CD14-positive monocyte (primary cell): ENCODE measurements around the gene HOXA5. TPM values are rescaled to one million over a fixed set of nuclear protein-coding genes. Genes with fewer than 3 reads are reported as not detected.

Source experiments
- DNase-seq, 3 donors: peaks; one replicate each; pipeline ENCODE4 v3.0.0-alpha.2; 2011 to 2022
- H2AFZ ChIP-seq: 2 replicates; pipeline ENCODE4 v1.6.0; 2012; ENCODE audit warnings: mild to moderate bottlenecking, low read depth, low read length, inconsistent platforms; ENCODE audit not compliant: insufficient read depth, poor library complexity, severe bottlenecking
- H3K27ac ChIP-seq, 2 donors: 1 replicate in 1 of 2; 2 replicates in 1 of 2; pipeline ENCODE4 v1.5.1; 2012 to 2013; ENCODE audit warnings: low read length in 2 of 2, control low read depth in 1 of 2, inconsistent platforms in 1 of 2, low read depth in 1 of 2, mild to moderate bottlenecking in 1 of 2
- H3K27me3 ChIP-seq, 2 donors: one replicate each; pipeline versions ENCODE4 v1.6.0 to v1.6.1; 2011 to 2013; ENCODE audit warnings: low read length in 2 of 2; ENCODE audit not compliant: control insufficient read depth in 2 of 2, insufficient read depth in 2 of 2
- H3K36me3 ChIP-seq, 2 donors: replicated peaks in 1 of 2; 1 replicate in 1 of 2; 2 replicates in 1 of 2; pipeline versions ENCODE4 v1.5.1 to v1.6.1; 2012 to 2013; ENCODE audit warnings: low read length in 2 of 2, control low read depth in 1 of 2, inconsistent platforms in 1 of 2, mild to moderate bottlenecking in 1 of 2; ENCODE audit not compliant: insufficient read depth in 2 of 2, control insufficient read depth in 1 of 2
- H3K4me1 ChIP-seq, 2 donors: 1 replicate in 1 of 2; 2 replicates in 1 of 2; pipeline versions ENCODE4 v1.5.1 to v1.6.1; 2012 to 2013; ENCODE audit warnings: low read length in 2 of 2, control low read depth in 1 of 2, inconsistent platforms in 1 of 2, mild to moderate bottlenecking in 1 of 2, moderate library complexity in 1 of 2; ENCODE audit not compliant: insufficient read depth in 2 of 2, control insufficient read depth in 1 of 2
- H3K4me2 ChIP-seq: replicated peaks from 2 replicates; pipeline ENCODE3; 2012; ENCODE audit warnings: low read length, moderate library complexity, mild to moderate bottlenecking; ENCODE audit not compliant: poor library complexity, severe bottlenecking; ENCODE audit errors: extremely low read depth
- H3K4me3 ChIP-seq, 3 experiments: fragments of 200-600 bp in 1 of 3; sonication (generic) in 1 of 3; replicated peaks in 1 of 3; 1 replicate in 2 of 3; 2 replicates in 1 of 3; pipeline ENCODE4 v1.5.1; 2011 to 2013; ENCODE audit warnings: low read length in 3 of 3, mild to moderate bottlenecking in 3 of 3, control low read depth in 2 of 3, low read depth in 2 of 3, inconsistent platforms in 1 of 3, moderate library complexity in 1 of 3
- H3K79me2 ChIP-seq: 2 replicates; pipeline ENCODE4 v1.6.0; 2012; ENCODE audit warnings: mild to moderate bottlenecking, control low read depth, inconsistent platforms, low read length, moderate library complexity; ENCODE audit not compliant: insufficient read depth
- H3K9ac ChIP-seq: 2 replicates; pipeline ENCODE4 v1.6.0; 2017; ENCODE audit warnings: low read length, mild to moderate bottlenecking; ENCODE audit not compliant: insufficient read depth, poor library complexity, severe bottlenecking
- H3K9me3 ChIP-seq, 2 donors: replicated peaks in 1 of 2; 1 replicate in 1 of 2; 2 replicates in 1 of 2; pipeline versions ENCODE4 v1.5.1 to v1.6.1; 2012 to 2013; ENCODE audit warnings: low read length in 2 of 2, control low read depth in 1 of 2; ENCODE audit not compliant: control insufficient read depth in 1 of 2, insufficient read depth in 1 of 2
- H4K20me1 ChIP-seq: 2 replicates; pipeline ENCODE4 v1.6.0; 2012; ENCODE audit warnings: mild to moderate bottlenecking, low read length, control low read depth, moderate library complexity; ENCODE audit not compliant: insufficient read depth
- H3K27ac Mint-ChIP-seq, 7 donors: one replicate each; pipeline ENCODE4 v1.8.0; 2020; ENCODE audit warnings: mild to moderate bottlenecking in 7 of 7, mixed read lengths in 7 of 7, moderate library complexity in 6 of 7, inconsistent platforms in 2 of 7
- H3K27me3 Mint-ChIP-seq, 3 donors: one replicate each; pipeline ENCODE4 v1.8.0; 2021 to 2022; ENCODE audit warnings: low read depth in 3 of 3, mild to moderate bottlenecking in 3 of 3, mixed read lengths in 3 of 3, moderate library complexity in 3 of 3, inconsistent platforms in 1 of 3
- H3K36me3 Mint-ChIP-seq, 2 donors: one replicate each; pipeline ENCODE4 v1.8.0; 2020; ENCODE audit warnings: mixed read lengths in 2 of 2, inconsistent platforms in 1 of 2, mild to moderate bottlenecking in 1 of 2
- H3K4me1 Mint-ChIP-seq: one replicate; pipeline ENCODE4 v1.8.0; 2020; ENCODE audit warnings: mild to moderate bottlenecking, mixed read lengths
- H3K4me3 Mint-ChIP-seq, 2 donors: one replicate each; pipeline ENCODE4 v1.8.0; 2020; ENCODE audit warnings: mild to moderate bottlenecking in 2 of 2, mixed read lengths in 2 of 2, moderate library complexity in 1 of 2
- H3K9me3 Mint-ChIP-seq, 7 donors: one replicate each; pipeline ENCODE4 v1.8.0; 2020 to 2022; ENCODE audit warnings: mixed read lengths in 7 of 7, mild to moderate bottlenecking in 6 of 7, moderate library complexity in 6 of 7, inconsistent platforms in 2 of 7
- WGBS: methylation state at CpG from one replicate; pipeline ENCODE4 v1.1.5; 2013; ENCODE audit warnings: missing lambda C conversion rate; ENCODE audit not compliant: insufficient coverage; 5-methylcytosine and 5-hydroxymethylcytosine counted together
- intact Hi-C, 2 donors: fragments of 100-400 bp; cut with micrococcal nuclease; formaldehyde crosslinking; loops; one replicate each; pipeline versions ENCODE4 v1.15.0 to v1.15.1; 2023
- polyA plus RNA-seq, 3 donors: library from polyadenylated mRNA; depleted of rRNA in 1 of 3; unstranded in 2 of 3; stranded (reverse) in 1 of 3; fragments of 300-500 nt in 2 of 3; fragments of >200 nt in 1 of 3; fragmentation: Illumina TruSeq in 2 of 3; gene quantifications; 1 replicate in 2 of 3; 2 replicates in 1 of 3; pipeline ENCODE4 v1.2.3, GENCODE V29; 2012 to 2021
- TF ChIP-seq, protein P1 (sequence below): fragments of 200-600 bp; IDR thresholded peaks from one replicate; pipeline ENCODE4 v1.8.0; 2022; ENCODE audit warnings: antibody characterized with exemption, mild to moderate bottlenecking

Gene HOXA5
- polyA plus RNA-seq, 3 donors, result 0.85 to 3.0 (median 1.8) TPM

- no peaks in the 10 kb centered on the region for H3K79me2 ChIP-seq
- H2AFZ ChIP-seq, result no peak overlapping the region
- H3K27ac Mint-ChIP-seq, result no peak overlapping the region
- peaks cover 44 to 82% of the 10 kb centered on the region in 2 donors for H3K27me3 ChIP-seq
- H3K9ac ChIP-seq, result no peak overlapping the region
- intact Hi-C loops, result no loop called here
- no peak overlapping the region for H3K4me3 ChIP-seq
- 63% methylated on average over 7 of the region's 11 CpGs for WGBS
- peaks cover 22 to 28% of the 10 kb centered on the region in 2 donors for H3K4me1 ChIP-seq
- H4K20me1 ChIP-seq, result no peaks in the 10 kb centered on the region
- H3K4me2 ChIP-seq, result no peak overlapping the region
- peaks cover 6 to 18% of the 10 kb centered on the region in 2 donors for H3K36me3 Mint-ChIP-seq
- peaks cover 26 to 30% of the 10 kb centered on the region in 2 donors for H3K9me3 ChIP-seq
- TF ChIP-seq, protein P1, sequence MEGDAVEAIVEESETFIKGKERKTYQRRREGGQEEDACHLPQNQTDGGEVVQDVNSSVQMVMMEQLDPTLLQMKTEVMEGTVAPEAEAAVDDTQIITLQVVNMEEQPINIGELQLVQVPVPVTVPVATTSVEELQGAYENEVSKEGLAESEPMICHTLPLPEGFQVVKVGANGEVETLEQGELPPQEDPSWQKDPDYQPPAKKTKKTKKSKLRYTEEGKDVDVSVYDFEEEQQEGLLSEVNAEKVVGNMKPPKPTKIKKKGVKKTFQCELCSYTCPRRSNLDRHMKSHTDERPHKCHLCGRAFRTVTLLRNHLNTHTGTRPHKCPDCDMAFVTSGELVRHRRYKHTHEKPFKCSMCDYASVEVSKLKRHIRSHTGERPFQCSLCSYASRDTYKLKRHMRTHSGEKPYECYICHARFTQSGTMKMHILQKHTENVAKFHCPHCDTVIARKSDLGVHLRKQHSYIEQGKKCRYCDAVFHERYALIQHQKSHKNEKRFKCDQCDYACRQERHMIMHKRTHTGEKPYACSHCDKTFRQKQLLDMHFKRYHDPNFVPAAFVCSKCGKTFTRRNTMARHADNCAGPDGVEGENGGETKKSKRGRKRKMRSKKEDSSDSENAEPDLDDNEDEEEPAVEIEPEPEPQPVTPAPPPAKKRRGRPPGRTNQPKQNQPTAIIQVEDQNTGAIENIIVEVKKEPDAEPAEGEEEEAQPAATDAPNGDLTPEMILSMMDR, result no peak
- H3K36me3 ChIP-seq, result no peaks in the 10 kb centered on the region
- H3K27ac ChIP-seq, result no peak overlapping the region
- peak overlapping the region in 1 of 2 donors; percentile 92 for H3K4me3 Mint-ChIP-seq
- DNase-seq, result no peak
- H3K9me3 Mint-ChIP-seq, result peaks cover 13 to 51% (median 37%) of the 10 kb centered on the region in 7 donors
- H3K4me1 Mint-ChIP-seq, result peaks cover 30% of the 10 kb centered on the region
- peaks cover 67 to 87% (median 86%) of the 10 kb centered on the region in 3 donors for H3K27me3 Mint-ChIP-seq
These were observed 2.5 kb upstream of the HOXA5 start for GRCh38 chr7:27145914-27146412.

- H3K27me3 Mint-ChIP-seq, result peaks cover 66 to 82% (median 80%) of the 10 kb centered on the region in 3 donors
- H3K4me3 Mint-ChIP-seq, result peak overlapping the region in 1 of 2 donors; percentile 92
- Histone ChIP-seq H3K9me3 (peaks cover 24 to 30% of the 10 kb centered on the region in 2 donors), H3K4me2 (no peak overlapping the region), H3K36me3 (no peaks in the 10 kb centered on the region), H3K4me1 (peaks cover 16 to 22% of the 10 kb centered on the region in 2 donors), H3K4me3 (no peak overlapping the region), H3K79me2 (no peaks in the 10 kb centered on the region), H3K27ac (no peak overlapping the region), H4K20me1 (no peaks in the 10 kb centered on the region), H3K9ac (no peak overlapping the region), H2AFZ (no peak overlapping the region), H3K27me3 (peaks cover 41 to 76% of the 10 kb centered on the region in 2 donors)
- no peak overlapping the region for H3K27ac Mint-ChIP-seq
- TF ChIP-seq, protein P1, result no peak
- DNase-seq, result no peak
- 87% methylated on average over 43 of the region's 47 CpGs for WGBS
- peaks cover 23% of the 10 kb centered on the region for H3K4me1 Mint-ChIP-seq
- intact Hi-C loops, result no loop called here
- H3K36me3 Mint-ChIP-seq, result peaks cover 3 to 16% of the 10 kb centered on the region in 2 donors
- H3K9me3 Mint-ChIP-seq, result peaks cover 13 to 49% (median 37%) of the 10 kb centered on the region in 7 donors
These were observed 1.9 kb upstream of the HOXA5 start for GRCh38 chr7:27145165-27145913.
